Bronchial epithelial cell (primary cell): ENCODE results near the gene METTL24. TPM values are rescaled to one million over a fixed set of nuclear protein-coding genes. Genes with fewer than 3 reads are reported as not detected.

Experiments
- DNase-seq: peaks from one replicate; pipeline ENCODE4 v3.0.0-alpha.2; 2010; ENCODE audit warnings: low read depth
- FAIRE-seq: peaks from 2 replicates; lab custom pipeline; 2011; peaks lifted over from hg19 to GRCh38; lab: Jason Lieb, UNC
- H3K27me3 ChIP-seq: 2 replicates; pipeline ENCODE4 v1.5.1; 2011; ENCODE audit warnings: low read length; ENCODE audit not compliant: control insufficient read depth, insufficient read depth
- H3K36me3 ChIP-seq: 2 replicates; pipeline ENCODE4 v1.5.1; 2011; ENCODE audit warnings: low read length; ENCODE audit not compliant: control insufficient read depth, insufficient read depth
- H3K4me3 ChIP-seq: 2 replicates; pipeline ENCODE4 v1.5.1; 2011; ENCODE audit warnings: mild to moderate bottlenecking, low read depth, low read length, control low read depth
- total RNA-seq: library from RNA; depleted of rRNA; stranded (reverse); fragments of >200 nt; gene quantifications from 2 replicates; pipeline ENCODE4 v1.2.1, GENCODE V29; 2014
- TF ChIP-seq, protein P1 (sequence below): IDR thresholded peaks from 2 replicates; pipeline ENCODE4 v1.5.1; 2011; ENCODE audit warnings: mild to moderate bottlenecking, moderate library complexity, low read length, control low read depth, inconsistent platforms; ENCODE audit not compliant: insufficient read depth, severe bottlenecking

METTL24 gene
- total RNA-seq, 1 donor from 2014 or later: not detected

DNA sequence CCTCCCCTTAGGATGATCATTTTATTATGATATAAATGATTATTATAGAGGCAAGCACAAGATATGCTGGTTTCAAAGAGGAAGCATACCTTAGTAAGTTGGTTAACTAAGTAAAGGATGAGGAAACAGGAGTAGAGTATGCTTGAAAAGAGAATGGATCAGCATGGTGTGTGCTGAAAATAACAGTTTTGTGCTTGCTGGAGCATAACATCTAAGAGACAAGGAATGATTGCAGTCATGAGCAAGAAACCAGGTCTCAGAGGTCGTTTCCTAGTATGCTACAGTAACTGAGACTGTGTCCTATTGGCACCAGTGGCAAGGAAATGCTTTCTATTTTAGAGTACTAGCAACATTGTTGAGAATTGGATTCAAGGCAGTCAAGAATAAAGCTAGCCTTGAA is 143.8 kb downstream of the METTL24 start:
- Histone ChIP-seq H3K4me3 (no peak overlapping the region), H3K36me3 (peaks cover 8% of the 10 kb centered on the region), H3K27me3 (no peaks in the 10 kb centered on the region)
- DNase-seq (no peak), FAIRE-seq (no peak)
- TF ChIP-seq, protein P1, sequence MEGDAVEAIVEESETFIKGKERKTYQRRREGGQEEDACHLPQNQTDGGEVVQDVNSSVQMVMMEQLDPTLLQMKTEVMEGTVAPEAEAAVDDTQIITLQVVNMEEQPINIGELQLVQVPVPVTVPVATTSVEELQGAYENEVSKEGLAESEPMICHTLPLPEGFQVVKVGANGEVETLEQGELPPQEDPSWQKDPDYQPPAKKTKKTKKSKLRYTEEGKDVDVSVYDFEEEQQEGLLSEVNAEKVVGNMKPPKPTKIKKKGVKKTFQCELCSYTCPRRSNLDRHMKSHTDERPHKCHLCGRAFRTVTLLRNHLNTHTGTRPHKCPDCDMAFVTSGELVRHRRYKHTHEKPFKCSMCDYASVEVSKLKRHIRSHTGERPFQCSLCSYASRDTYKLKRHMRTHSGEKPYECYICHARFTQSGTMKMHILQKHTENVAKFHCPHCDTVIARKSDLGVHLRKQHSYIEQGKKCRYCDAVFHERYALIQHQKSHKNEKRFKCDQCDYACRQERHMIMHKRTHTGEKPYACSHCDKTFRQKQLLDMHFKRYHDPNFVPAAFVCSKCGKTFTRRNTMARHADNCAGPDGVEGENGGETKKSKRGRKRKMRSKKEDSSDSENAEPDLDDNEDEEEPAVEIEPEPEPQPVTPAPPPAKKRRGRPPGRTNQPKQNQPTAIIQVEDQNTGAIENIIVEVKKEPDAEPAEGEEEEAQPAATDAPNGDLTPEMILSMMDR: no peak

- no peak overlapping the region for H3K4me3 ChIP-seq
- DNase-seq (peak; percentile 1), FAIRE-seq (no peak)
- H3K36me3 ChIP-seq: peaks cover 8% of the 10 kb centered on the region
- no peaks in the 10 kb centered on the region for H3K27me3 ChIP-seq
- TF ChIP-seq, protein P1: no peak
Observed at GRCh38 chr6:110211753-110212152, 146.4 kb downstream of the METTL24 start.

DNA sequence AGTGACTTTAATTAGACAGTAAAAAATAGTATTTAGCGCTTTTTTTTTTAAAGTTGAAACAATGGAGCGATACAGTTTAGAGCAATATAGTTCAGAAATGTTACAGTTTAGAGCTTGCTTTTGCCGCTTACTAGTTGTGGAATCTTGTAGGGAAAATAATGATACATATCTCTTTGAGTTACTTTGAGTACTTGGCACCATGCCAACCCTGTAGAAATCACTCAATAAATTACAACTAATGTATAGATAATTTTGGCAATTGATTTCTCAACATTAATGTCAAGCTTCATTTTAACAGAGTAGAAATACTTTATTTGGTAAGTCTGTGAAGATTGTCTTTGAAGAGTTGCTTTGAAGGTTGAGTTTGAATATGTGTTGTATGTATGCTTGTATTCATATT is 150.5 kb downstream of the METTL24 start:
- H3K27me3 ChIP-seq: no peaks in the 10 kb centered on the region
- H3K36me3 ChIP-seq: peaks cover 4% of the 10 kb centered on the region
- no peak overlapping the region for H3K4me3 ChIP-seq
- DNase-seq (no peak), FAIRE-seq (no peak)
- TF ChIP-seq, protein P1: no peak

DNA sequence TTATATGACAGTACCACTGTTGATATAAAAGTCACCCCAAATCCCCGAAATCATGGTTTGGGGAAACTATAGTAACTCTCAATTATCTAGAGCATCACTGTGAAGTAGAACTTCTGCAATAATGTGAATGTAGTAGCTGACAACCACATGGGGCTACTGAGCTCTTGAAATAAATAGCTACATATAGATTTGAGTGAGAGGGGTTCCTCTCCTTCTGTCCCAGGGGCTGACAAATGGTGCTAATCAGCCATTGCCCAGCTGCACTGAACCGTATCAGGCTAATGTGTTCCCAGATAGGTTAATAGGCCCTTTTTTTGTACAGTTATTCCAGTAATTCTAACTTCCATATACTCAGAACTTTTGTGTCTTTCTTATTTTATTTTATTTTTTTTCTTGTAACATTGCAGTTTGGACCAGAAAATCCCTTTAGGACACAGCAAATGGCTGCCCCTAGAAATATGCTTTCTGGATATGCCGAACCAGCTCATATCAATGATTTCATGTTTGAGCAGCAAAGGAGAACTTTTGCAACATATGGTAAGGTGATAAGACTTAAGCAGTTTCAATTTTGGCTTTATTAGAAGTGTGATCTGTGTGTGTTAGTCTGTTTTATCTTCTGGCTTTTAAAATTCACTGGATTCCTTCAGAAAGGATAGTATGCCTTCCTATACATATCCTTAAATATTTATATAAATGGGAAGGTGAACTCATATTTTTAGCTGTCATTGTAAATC is 156.8 kb downstream of the METTL24 start:
- DNase-seq (no peak), FAIRE-seq (no peak)
- TF ChIP-seq, protein P1: no peak
- Histone ChIP-seq H3K27me3 (no peaks in the 10 kb centered on the region), H3K4me3 (no peak overlapping the region), H3K36me3 (no peaks in the 10 kb centered on the region)

DNA sequence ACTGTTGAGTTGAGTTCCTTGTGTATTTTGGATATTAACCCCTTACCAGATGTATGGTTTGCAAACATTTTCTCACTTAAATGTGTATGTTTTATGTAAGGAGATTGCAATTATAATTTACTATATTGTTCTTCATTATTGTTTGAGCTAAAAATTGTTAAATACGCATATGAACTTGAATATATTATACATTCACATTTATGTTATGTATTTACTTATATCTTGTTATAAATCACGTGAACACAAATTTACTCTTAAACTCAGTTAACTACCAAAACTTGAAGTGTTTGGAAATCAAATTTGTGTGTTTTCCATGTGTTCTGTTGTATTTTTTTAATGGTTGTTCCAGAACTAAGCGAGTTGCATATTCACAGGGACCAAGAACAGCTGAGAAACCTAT is 159.6 kb downstream of the METTL24 start:
- DNase-seq: no peak
- H3K4me3 ChIP-seq: no peak overlapping the region
- TF ChIP-seq, protein P1: no peak
- H3K36me3 ChIP-seq: no peaks in the 10 kb centered on the region
- no peak for FAIRE-seq
- H3K27me3 ChIP-seq: no peaks in the 10 kb centered on the region

DNA sequence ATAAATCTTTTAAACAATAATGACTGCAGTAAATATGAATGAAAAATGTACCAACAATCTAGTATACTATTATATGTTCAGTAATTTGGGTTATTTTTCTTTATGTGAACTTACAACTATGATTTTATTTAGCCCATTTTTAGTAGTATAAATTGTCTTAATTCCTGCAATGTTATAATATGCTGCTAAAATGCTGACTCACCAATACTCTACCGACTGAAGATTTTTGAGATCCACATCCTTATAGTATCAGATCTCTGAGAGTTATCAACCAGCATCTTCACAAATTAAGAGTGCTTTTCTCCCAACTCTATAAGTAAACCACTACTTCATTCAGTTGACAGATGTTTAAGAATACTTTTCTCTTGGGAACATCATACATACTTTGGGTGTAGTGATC is 161.3 kb downstream of the METTL24 start:
- TF ChIP-seq, protein P1: no peak
- Histone ChIP-seq H3K27me3 (no peaks in the 10 kb centered on the region), H3K36me3 (no peaks in the 10 kb centered on the region), H3K4me3 (no peak overlapping the region)
- FAIRE-seq (no peak), DNase-seq (no peak)
